Activated T-helper 1 cell treated with anti-CD3 and anti-CD28 coated beads, Interleukin-2, amount 50 U/mL, for 16 hours (primary cell): ENCODE measurements around the gene CACNA1C.

Source experiments
- DNase-seq, 2 donors: peaks; one replicate each; pipeline ENCODE4 v3.0.0-alpha.2; 2020; ENCODE audit warnings: low read depth in 1 of 2, low spot score in 1 of 2

CACNA1C gene

DNA sequence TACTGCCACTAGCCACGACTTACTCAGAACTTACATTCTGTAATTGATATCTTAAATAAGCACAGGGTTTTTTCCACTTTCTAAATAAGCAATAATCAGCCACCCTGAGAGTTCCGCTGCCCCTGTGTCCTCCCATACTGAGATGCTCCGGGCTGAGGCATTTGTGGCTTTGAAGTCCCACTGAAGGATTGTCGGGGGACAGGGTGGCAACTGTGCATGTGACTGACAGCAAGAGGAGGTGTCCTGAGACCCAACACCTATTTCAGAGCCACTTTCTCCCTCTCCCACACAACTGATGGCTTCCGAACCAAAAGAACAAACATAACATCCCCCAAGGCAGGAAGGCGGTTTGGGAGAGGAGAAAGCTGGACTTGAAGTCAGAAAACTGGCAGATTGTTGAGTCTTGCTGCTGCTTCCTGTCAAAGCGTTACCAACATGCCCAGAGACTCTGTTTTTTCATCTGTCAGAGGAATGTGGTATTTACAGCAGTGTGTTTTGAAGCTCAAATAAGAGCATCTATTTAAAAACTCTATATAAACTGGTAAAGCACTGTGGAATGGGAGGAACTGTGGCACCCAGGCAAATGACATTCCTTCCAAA is 584.1 kb downstream of the CACNA1C start:
- DNase-seq, result no peak

GRCh38 chr12:2637371-2637770 is 584.6 kb downstream of the CACNA1C start:
- DNase-seq, result no peak

GRCh38 chr12:2638273-2639019 is 585.7 kb downstream of the CACNA1C start:
- no peak for DNase-seq

GRCh38 chr12:2639020-2639298 is 586.2 kb downstream of the CACNA1C start:
- no peak for DNase-seq

DNA sequence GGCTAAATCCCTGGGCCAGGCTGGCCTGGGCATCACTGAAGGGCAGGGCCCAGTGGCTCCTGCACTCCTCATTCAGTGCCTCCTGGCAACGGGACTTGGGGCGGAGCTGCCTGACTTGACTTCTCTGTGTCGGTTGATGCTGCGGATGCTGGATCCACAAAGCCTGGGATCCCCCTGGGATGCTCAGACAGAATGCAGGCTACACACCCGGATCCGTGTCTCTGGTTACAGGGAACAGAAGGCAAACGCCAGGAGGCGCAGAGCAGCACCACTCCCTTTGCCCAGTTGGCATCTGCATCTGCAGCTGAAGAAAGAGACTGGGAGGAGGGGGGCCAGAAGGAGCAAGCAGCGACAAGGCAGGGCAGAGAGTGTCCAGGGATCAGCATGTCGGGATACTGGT is 587.5 kb downstream of the CACNA1C start:
- DNase-seq, result no peak

- no peak for DNase-seq
Observed at GRCh38 chr12:2640709-2641108, 587.9 kb downstream of the CACNA1C start.

DNA sequence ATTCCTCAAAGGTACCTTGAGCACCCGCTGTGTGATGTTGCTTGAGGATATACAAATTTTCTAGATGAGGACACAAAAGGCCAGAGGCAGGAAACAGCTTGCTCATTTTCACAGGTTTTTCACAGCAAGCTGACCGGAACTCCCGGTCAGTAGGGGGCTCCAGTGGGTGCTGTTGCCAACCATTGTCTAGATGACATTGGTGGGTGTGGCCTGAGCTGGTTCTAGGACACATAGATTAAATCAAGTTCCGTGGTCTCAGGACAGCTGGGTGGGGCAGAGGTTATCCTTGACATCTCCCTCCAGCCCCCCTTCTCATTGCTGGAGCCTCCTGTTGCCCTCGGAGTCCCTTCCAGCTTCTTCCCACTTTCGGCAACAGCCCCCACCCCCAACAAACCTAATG is 588.4 kb downstream of the CACNA1C start:
- DNase-seq, result no peak

- no peak for DNase-seq
Observed at GRCh38 chr12:2641761-2642160, 589.0 kb downstream of the CACNA1C start.

DNA sequence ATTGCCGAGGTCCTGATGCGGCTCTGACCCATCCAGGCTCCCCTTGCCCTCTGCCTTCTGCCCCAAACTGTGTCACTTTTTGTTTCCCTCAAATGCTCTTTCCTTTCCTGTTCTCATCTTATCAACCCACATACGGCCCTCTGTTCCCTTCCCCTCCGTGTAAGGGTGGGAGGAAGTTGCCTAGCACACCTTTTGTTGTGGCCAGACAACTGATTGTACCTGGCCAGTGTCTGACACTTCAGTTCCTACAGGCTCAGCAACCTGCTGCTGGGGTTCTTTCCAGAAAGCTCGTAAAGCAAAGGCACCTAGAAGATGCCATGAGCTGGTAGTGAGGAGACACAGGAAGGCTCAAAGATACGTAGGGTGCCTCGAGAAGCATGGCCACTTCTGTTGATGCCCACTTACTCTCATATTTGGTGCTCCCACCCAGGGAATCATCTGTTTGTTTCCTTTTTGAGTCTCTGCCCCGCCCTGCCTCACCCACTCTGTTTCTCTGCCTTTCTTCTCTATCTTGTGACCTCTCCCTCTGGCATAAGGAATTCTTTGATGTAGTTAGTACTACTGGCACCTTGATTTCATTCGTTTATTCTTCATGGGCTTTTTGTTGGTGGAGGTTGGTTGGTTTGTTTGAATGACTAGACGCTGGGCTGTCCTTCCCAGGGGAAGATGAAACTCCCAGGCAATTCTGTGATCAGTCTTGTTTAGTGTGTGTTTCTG is 589.5 kb downstream of the CACNA1C start:
- no peak for DNase-seq

GRCh38 chr12:2642896-2643425 is 590.2 kb downstream of the CACNA1C start:
- DNase-seq, result no peak

GRCh38 chr12:2643576-2644135 is 590.9 kb downstream of the CACNA1C start:
- DNase-seq, result no peak

GRCh38 chr12:2644683-2645405 is 592.1 kb downstream of the CACNA1C start:
- no peak for DNase-seq

GRCh38 chr12:2645460-2645859 is 592.7 kb downstream of the CACNA1C start:
- DNase-seq, result no peak

DNA sequence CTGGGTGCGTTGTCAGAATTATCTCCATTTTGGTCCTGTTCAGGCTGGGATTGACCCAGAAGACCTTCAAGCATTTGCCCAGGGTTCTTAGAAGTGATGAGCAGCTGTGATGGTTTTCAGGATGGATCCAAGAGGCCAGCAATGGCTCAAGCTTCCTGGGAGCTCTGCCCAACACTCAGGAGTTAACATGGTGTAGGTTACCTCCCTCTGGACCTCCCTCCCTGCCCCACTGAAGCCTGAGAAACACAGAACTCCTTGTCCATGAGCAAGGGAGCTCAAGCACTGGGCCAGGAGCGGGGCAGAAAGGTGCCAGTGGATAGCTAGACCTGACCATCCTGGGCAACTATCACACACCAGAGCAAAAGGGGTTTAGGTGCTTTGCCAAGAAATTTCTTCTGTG is 593.6 kb downstream of the CACNA1C start:
- no peak for DNase-seq

- no peak for DNase-seq
Observed at GRCh38 chr12:2647186-2647585, 594.4 kb downstream of the CACNA1C start.

GRCh38 chr12:2648406-2648805 is 595.6 kb downstream of the CACNA1C start:
- no peak for DNase-seq

- DNase-seq, result no peak
Observed at GRCh38 chr12:2649201-2650030, 596.6 kb downstream of the CACNA1C start.

DNA sequence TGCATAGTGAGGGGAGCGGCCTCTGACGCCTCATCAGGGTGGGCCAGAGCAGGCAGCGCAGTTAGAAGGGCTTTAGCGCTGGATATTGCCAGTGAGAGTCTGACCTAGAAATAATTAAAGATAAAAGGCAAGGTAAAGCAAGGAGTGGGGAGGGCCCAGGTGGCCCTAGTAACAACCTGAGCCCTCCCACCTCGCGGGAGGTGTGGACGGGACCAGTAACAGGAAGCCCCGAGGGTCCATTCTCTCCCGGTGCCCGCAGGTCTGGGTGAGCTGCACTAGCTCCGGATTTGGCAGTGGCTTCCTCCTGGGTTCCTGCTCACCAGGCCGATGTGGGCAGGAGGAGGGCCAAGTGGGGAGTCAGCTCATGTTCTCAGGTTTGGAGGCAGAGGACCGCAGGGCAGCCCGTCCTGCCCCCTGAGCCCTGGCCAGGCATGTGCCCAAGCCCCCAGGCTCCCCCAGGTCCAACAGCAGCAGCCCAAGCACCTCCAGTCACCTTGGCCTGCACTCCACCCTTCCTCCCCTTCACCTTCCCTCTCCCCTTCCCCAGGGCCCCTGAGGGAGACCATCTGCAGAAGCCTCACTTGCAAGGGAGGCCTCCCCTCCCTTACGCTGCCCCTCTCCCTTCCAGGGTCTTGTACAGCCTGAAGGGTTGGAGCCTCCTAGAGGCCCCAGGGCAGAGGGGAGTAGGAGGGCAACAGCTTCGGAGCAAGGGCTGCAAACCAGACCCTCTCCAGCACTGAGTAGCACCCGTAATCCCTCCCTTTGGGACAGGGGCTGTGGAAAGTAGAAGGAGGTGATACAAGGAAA is 597.7 kb downstream of the CACNA1C start:
- DNase-seq, result no peak

DNA sequence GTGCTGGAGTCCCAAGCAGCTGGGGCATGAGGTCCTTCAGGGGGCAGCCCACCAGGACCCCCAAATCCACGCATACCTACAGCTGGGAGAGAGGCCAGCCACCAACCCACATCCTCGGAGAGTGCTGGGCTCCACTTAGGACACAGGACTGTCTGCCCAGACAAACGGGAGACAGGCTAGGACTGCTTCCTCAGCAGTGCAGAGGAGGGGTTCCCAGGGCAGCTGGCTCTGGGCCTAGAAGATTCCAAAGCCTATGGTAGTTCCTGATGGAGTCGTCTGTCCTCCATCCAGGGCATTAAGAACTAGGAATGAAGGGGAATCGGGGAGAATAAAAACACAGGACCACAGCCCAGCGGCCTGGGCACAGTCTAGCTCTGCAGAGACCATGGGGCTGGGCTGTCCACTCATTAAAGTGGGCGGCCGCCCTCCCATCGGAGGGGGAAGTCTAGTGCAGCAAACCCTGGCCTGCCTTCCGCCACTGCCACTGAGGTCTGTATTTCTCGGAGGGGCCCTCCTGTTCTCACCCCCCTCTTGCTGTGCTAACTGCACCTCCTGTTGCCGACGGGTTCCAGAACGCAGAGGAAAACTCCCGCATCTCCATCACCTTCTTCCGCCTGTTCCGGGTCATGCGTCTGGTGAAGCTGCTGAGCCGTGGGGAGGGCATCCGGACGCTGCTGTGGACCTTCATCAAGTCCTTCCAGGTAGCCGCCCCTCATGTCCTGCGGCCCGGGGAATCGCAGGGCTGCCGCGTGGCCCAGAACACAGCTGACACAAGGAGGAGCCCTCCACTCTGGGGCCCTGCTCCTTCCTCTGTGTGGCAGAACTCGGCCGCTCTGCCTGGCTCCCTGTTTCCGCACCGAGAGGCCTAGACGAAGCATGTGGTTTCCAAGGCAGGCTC is 598.5 kb downstream of the CACNA1C start:
- DNase-seq, result no peak
